Ramos (cell line): ENCODE results near the gene SRRM4.
"Not testable (repeated sequence)": the region's sequence is repeated elsewhere in the genome, so short reads cannot be mapped to it uniquely, and the experiment has no call there.

ENCODE experiments used
- in situ Hi-C: fragments of 300-500 bp; cut with MboI; formaldehyde crosslinking; loops from one replicate; pipeline ENCODE4 v1.14.3; 2022; ENCODE audit warnings: low sequenced_read_pairs; ENCODE audit not compliant: unreplicated experiment

SRRM4 gene

DNA sequence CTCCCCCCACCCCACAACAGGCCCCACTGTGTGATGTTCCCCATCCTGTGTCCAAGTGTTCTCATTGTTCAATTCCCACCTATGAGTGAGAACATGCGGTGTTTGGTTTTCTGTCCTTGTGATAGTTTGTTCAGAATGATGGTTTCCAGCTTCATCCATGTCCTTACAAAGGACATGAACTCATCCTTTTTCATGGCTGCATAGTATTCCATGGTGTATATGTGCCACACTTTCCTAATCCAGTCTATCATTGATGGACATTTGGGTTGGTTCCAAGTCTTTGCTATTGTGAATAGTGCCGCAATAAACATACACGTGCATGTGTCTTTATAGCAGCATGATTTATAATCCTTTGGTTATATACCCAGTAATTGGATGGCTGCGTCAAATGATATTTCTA lies 123.6 kb downstream of the SRRM4 start:
- in situ Hi-C loops: not testable (repeated sequence)

DNA sequence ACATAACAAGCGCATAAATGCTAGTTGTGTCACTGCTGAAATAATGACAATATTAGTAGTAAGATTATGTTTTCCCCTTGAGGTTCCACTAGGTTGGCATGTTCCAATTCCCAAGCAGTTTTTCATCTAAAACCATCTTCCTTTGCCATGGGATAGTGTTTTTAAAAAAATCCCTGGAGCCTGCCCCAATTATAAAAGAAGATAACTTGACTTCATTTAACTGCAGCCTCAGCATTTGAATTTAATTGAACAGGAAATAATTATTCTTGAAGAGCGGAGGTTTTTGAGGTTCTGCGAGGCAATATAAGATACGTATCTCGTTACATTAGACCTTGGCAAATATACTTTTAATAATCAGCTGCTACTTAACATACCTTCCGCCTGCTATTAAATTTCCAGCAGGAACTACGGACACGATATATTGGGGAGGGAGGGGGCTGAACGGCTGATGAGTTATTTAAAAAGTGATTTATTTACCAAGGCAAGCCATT lies 132.2 kb downstream of the SRRM4 start:
- in situ Hi-C loops: no loop called here

DNA sequence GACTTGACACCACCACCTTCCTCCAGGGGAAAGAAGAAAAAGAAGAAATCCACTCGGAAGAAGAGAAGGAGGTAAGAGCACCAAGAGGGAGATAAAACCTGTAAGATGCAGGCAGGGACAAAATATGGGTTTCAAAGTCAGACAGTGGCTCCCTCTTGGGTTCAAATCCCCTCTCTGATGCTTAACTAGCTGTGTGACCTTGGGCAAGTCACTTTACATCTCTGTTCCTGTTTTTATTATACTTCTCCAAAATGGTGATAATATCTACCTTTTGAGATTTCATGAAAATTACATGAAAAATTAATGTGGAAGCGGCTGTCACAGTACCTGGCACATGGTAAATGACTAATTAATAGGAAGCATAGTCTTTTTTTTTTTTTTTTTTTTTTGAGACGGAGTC lies 133.0 kb downstream of the SRRM4 start:
- in situ Hi-C loops: no loop called here

DNA sequence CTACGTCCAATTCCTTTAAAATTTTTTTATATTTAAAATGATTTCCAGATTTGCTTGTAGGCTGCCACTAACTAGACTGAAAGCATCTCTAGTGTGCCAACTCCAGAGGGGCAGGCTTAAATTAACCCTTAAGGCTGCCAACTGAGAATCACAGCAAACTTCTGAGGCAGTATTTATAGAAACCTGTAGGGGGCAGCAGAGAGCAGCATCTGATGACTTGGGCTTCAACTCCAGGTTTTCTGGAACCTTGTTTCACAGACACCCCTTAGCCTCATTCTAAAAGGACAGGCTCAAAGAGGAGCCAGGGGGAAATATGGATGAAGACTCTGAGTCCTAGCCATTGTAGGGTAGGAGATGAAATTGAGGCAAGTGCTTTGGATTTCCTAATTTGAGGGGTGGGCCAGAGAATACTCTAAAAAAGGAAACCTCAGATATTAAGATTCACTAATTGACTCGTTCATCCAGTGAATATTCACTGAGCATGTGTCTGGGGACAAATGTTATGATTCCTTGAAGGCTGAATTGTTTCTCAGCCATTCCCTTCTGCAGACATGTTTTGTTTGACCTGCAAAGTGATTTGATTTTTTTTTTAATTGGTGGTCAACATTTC lies 134.1 kb downstream of the SRRM4 start:
- in situ Hi-C loops: no loop called here

DNA sequence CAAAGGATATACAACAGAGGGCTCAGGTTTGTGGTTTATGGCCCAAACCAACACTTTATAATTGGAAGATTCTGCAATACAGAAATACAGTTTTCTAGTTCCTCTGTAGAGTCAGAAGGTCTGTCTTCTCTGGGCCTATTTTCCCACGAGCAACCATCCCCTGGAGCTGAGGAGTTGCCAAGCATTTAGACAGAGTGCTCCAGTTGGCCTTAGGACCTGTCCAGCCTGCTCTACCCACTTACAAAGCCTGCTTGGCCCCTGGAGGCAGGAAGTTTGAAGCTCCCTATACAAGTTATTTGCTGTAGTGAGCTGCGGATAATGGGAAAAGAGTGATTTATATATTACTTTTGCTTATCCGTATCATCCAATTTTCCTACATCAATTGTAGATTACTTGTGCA lies 136.6 kb downstream of the SRRM4 start:
- in situ Hi-C loops: no loop called here

DNA sequence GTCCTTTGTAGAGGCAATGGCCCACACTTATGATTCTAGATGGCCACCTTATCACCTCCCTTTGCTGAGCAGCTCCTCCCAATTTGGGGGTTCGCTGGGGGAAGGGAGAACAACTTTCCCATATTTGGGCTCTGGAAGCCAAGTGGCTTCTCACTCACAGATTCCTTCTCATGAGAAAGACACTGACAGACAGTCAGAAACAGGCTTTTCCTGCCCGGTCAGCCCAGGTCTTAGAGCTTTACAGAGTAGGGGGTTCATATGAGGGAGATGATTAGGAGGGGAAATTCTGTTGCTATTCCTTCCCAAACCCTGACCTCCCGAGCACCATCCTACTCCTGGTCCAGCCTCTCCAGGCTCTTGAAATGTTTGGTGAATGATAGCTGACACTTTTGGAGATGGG lies 137.3 kb downstream of the SRRM4 start:
- in situ Hi-C loops: no loop called here

DNA sequence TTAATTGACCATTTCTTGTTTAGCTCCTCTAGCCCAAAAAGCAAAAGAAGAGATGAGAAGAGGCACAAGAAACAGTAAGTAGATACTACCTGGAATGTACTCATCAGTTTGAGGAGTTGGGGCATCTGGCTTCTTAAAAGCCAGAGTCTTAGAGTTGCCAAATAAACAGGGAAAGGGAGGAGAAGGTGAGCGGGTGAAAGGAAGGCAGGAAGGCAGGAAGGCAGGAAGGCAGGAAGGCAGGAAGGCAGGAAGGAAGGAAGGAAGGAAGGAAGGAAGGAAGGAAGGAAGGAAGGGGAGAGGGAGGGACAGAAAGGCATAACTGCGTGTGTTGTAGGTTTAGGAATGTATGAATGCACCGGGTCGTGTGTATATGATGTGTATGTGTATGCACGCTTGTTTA lies 140.7 kb downstream of the SRRM4 start:
- in situ Hi-C loops: no loop called here

DNA sequence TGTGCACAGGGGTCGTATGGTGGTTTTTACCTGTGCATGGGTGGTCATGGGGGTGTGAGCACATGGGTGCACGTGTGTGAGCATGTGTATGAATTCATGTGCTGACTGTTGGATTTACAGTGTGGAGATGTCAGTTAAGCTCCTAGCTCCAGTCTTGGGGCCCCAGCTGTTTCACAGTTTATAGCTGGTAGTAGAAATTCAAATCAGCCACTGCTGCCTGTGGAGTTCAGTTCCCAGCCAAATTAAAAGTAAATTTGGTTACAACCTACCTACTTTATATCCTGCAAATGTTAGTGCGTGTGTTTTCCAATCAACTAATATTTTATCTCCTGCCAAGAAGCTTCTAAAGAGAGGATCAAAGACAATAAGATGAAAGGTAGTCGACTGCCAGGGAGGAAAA lies 141.4 kb downstream of the SRRM4 start:
- in situ Hi-C loops: no loop called here

DNA sequence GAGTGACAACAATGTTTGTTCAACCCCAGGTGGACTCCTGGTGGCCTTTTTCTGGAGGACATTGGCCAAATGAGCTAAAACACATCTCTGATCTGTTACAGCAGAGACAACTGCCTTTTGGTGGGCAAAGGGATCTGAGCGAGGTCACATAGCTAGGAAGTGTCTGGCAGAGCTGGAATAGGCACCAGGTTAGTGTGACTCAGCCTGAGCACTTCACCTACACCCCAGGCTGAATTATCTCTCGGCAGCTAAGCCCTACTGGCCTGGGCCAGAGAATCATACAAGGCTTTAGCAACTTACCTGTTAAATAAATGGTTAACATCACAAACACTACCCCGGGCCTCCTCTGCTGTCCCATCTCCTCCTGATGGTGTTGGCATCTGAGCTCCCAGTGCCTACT lies 147.2 kb downstream of the SRRM4 start:
- in situ Hi-C loops: no loop called here

DNA sequence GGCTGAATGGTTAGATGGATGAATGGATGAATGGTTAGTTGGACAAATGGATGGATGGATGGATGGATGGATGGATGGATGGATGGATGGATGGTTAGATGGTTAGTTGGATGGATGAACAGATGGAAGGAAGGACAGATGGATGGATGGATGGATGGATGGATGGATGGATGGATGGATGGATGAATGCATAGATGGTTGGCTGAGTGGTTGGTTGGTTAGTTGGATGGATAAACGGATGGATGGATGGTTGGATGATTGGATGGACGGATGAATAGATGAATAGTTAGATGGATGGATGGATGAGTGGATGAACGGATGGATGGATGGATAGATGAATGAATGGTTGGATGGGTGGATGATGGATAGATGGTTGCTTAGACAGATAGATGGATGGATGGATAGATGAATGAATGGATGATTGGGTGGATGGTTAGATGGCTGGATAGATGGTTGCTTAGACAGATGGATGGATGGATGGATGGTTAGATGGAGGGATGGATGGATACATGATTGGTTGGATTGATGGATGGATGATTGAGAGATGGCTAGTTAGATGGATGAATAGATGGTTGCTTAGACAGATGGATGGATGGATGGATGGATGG lies 148.6 kb downstream of the SRRM4 start:
- in situ Hi-C loops: no loop called here

DNA sequence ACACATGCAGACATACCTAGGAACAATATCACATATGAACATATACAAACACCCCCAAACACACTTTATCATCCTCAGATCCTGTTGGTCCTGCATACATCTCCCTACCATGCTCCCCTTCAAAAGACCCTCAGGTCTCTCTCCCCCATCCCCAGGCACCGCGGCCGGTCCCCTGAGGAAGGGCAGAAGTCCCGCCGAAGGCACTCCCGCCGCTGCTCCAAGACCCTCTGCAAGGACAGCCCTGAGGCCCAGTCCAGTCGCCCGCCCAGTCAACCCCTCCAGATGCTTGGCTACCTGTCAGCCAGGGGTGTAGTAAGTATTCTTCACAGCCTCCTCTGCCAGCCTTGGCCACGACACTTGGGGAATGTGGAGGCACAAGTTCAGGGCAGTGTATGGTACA lies 149.2 kb downstream of the SRRM4 start:
- in situ Hi-C loops: no loop called here

DNA sequence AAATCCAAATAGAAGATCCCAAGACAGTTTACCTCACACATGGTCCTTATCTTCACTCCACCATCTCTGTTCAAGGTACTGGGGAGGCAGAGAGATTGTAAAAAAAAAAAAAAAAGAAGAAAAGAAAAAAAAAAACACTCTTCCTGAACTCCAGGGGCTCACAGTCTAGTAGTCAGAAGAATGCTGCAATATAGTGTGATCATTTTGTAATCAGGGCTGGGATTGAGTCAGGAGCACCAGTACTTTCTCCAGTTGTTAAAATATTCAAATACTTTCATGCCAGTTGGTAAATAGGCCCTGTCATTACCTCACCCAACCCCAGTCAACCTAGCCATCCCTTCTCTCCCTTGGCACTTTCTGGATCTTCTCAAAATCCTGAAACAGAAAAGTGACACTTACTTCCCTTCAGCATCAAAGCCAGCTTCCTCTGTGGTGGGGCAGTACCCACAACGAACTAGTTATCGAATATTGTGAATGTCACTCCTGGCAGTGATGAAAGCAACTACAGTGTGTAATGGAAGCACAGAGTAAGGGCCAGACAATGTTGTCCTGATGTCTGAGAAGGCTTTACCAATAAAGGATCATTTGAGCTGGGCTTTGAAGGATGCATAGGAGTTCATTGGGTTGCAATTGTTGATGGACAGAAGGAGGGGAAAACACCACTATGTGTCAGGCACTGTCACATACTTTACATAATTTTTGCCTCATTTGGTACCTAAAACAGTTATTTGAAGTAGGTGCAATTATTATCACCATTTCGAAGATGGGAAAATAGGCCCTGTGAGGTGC lies 153.1 kb downstream of the SRRM4 start:
- in situ Hi-C loops: no loop called here

DNA sequence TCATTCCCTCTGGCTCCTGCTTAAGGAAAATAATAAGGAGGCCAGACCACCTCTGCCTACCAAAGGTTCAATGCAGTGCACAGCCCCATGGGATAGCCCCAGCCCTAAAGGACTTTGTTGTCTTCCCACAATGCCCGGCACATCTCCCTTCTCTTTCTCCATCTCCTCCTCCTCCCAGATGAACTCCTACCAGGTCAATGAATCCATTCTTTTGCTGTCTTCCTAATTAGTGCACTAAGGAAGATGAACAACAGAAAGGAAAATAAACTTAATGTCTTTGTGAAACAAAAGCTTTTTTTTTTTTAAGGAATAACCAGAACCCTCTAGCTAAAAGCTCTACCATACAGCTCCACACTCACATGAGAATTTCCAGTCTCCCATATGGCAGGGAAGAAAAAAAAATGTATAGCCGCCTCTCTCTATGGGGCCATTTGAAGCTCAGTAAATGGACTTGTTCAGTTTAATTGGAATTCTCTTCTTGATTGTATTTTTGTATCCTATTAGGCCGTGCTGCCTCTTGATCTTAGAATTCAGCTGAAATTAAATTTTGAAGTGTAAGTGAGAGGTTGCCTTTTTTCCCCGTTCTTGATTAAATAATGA lies 155.6 kb downstream of the SRRM4 start:
- in situ Hi-C loops: no loop called here

DNA sequence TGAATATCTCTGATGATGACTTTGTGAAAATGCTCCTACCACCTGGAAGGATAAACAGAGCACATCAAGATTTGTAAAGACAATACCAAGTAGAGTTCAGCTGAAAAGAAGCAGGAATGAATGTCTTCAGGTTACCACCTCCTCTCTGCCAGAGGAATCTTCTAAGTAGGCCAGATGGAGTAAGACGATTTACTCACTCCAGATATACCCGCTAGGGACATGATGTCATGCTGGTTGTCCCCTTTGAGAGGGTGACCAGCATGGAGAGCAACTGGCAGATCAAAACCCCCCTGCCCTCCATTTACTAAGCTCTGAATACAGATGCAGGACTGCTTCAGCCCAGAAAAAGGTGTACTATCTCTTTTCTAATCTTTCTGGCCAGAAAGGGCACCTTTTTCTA lies 158.1 kb downstream of the SRRM4 start:
- in situ Hi-C loops: no loop called here

DNA sequence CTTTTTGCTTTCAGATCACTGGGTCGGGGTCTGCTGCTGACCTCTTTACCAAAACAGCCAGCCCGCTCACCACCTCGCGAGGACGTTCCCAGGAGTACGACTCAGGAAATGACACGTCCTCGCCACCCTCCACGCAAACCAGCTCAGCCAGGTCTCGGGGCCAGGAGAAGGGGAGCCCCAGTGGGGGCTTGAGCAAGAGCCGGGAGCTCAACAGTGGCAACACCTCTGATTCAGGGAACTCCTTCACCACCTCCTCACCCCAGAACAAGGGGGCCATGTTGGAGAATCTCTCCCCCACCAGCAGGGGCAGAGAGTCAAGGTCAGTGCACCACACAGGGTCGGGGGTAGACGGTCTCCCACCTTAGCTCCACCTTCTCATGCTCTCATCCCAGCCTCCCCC lies 164.0 kb downstream of the SRRM4 start:
- in situ Hi-C loops: no loop called here

DNA sequence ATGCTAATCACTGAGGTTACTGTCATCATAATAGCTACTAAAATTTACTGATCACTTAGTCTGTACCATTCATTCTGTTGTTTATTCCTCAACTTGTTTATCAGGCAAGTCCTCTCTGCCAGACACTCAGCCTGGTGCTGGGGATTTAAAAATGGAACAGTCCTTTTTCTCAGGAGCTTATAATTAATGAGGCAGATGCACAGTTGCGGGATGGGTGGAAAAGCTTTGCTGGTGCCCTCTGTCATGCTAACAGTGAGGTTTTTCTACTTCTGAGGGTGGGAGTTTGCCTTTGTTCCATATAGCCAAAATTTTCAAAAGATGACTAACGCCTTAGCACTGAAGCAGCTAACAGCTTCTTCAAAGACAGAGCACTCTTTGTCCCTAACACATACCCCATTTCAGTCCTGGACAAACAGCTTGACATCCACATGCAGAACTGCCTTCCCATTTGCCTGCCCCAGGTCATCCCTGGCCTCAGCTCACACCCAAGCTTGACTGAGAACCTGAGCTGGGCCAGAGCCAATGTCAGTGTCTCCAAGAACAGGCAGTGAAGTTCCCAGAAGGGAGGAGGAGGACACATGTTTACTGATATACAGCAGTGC lies 166.6 kb downstream of the SRRM4 start:
- in situ Hi-C loops: no loop called here

DNA sequence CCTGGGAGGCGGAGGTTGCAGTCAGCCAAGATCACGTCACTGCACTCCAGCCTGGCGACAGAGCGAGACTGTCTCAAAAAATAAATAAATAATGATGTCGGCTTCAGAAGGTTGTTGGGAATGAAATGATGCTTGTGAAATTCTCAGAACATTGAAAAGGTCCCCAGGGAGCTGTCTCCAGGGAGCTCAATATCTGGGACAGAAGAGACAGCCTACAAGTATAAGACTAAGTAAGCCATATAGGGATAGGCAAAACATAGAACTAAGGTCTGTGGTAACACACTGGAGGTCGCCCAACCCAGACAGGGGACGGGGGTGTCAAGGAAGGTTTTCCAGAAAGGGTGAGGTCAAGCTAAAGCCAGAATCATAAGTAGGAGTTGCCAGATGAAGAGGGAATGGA lies 167.9 kb downstream of the SRRM4 start:
- in situ Hi-C loops: no loop called here

DNA sequence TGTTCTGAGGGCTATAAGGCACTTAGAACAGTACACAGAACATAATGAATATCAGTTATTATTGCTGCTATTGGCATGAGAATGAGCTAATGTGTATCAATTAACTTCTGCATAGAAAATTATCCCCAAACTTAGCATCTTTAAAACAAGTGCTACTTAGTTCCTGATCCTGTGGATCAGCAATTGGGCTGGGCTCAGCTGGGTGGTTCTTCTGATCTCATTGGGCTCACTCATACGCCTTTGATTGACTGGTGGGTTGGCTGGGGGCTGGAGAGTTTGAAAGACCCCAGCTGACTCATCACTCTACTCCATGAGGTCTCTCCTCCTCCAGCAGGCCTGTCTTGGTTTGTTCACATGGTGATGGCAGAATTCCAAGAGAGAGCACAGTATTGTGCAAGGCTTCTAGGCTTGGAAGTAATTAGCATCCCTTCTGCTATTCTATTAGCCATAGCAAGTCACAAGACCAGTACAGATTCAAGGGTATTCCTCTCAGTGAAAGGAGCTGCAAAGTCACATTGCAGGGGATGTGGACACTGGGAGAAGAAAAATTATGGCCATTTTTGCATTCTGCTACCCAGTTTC lies 170.2 kb downstream of the SRRM4 start:
- in situ Hi-C loops: no loop called here

DNA sequence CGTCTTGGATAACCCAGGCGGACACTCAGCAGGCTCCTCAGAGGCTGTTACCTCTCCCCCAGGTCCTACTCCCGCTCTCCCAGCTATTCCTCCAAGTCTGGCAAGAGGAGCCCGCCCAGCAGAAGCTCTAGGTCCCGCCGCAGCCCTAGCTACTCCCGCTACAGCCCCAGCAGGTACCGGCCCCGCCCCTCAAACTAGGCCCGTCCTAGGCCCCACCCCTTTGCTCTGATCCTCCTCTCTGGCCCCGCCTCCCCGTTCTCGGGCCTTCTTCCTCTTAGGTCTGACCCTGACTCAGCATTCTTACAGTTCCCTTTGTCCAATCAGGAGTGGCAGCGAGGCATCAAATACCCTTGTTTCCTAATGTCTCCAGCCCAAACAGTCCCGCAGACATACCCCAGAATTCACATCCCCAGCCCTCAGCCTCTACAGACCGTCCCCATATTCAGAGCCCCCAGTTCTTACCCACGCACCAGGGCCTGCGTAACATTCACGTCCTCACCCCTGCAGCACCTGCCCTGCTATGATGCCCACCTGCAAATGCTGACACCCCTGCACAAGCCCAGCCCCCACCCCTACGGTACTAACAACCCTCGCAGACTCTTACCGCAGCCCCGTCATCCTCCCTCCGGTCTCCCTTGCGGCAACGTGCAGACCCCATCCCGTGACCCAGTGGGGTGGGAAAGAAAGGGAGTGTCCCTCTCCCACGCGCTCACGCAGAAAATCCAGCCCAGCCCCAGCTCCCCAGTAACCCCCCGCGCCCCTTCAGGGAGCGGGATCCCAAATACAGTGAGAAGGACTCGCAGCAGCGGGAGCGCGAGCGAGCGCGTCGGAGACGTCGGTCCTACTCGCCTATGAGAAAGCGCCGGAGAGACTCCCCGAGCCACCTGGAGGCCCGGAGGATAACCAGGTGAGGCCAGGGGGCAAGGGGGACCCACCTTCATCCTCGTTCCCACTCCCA lies 172.4 kb downstream of the SRRM4 start:
- in situ Hi-C loops: no loop called here
